Keratinocyte (primary cell): ENCODE results near the gene LRRC63. TPM values are rescaled to one million over a fixed set of nuclear protein-coding genes. Genes with fewer than 3 reads are reported as not detected.

Experiments used
- DNase-seq: peaks from one replicate; pipeline ENCODE4 v3.0.0-alpha.2; 2011; ENCODE audit warnings: low read depth, missing footprints, low spot score
- FAIRE-seq: peaks from 2 replicates; lab custom pipeline; 2011; peaks lifted over from hg19 to GRCh38; lab: Jason Lieb, UNC
- H2AFZ ChIP-seq: 2 replicates; pipeline ENCODE4 v1.6.0; 2012; ENCODE audit warnings: low read length, control low read depth, inconsistent platforms; ENCODE audit not compliant: control insufficient read depth
- H3K27ac ChIP-seq: 2 replicates; pipeline ENCODE4 v1.5.1; 2011; ENCODE audit warnings: low read length; ENCODE audit not compliant: control insufficient read depth, insufficient read depth
- H3K27me3 ChIP-seq: 3 replicates; pipeline ENCODE4 v1.6.0; 2011; ENCODE audit warnings: low read length; ENCODE audit not compliant: control insufficient read depth, insufficient read depth; ENCODE audit errors: extremely low read depth
- H3K36me3 ChIP-seq, 2 experiments: 2 replicates in 1 of 2; 3 replicates in 1 of 2; pipeline ENCODE4 v1.5.1; 2011; ENCODE audit warnings: low read length in 2 of 2, mild to moderate bottlenecking in 1 of 2; ENCODE audit not compliant: control insufficient read depth in 2 of 2, insufficient read depth in 2 of 2; ENCODE audit errors: extremely low read depth in 1 of 2
- H3K4me1 ChIP-seq: 3 replicates; pipeline ENCODE4 v1.5.1; 2011; ENCODE audit warnings: low read length; ENCODE audit not compliant: control insufficient read depth, insufficient read depth; ENCODE audit errors: extremely low read depth
- H3K4me2 ChIP-seq: 3 replicates; pipeline ENCODE4 v1.6.0; 2011; ENCODE audit warnings: low read depth, low read length; ENCODE audit not compliant: control insufficient read depth, insufficient read depth; ENCODE audit errors: extremely low read depth
- H3K4me3 ChIP-seq, 3 experiments: fragments of 200-600 bp in 1 of 3; sonication (generic) in 1 of 3; 2 replicates in 2 of 3; 3 replicates in 1 of 3; pipeline ENCODE4 v1.5.1; 2011 to 2016; ENCODE audit warnings: low read length in 3 of 3, mild to moderate bottlenecking in 3 of 3, control low read depth in 2 of 3, inconsistent platforms in 1 of 3, low read depth in 1 of 3, mixed read lengths in 1 of 3, mixed run types in 1 of 3, moderate library complexity in 1 of 3; ENCODE audit not compliant: control insufficient read depth in 2 of 3, insufficient read depth in 2 of 3; ENCODE audit errors: extremely low read depth in 1 of 3
- H3K79me2 ChIP-seq: 2 replicates; pipeline ENCODE4 v1.6.0; 2012; ENCODE audit warnings: low read length; ENCODE audit not compliant: control insufficient read depth, insufficient read depth
- H3K9ac ChIP-seq: 3 replicates; pipeline ENCODE4 v1.6.0; 2011; ENCODE audit warnings: low read length; ENCODE audit not compliant: control insufficient read depth, insufficient read depth; ENCODE audit errors: extremely low read depth
- H3K9me1 ChIP-seq: 3 replicates; pipeline ENCODE4 v1.6.0; 2011; ENCODE audit warnings: low read length; ENCODE audit not compliant: control insufficient read depth, insufficient read depth; ENCODE audit errors: extremely low read depth
- H3K9me3 ChIP-seq: 2 replicates; pipeline ENCODE4 v1.5.1; 2012; ENCODE audit warnings: low read depth, low read length; ENCODE audit not compliant: control insufficient read depth
- H4K20me1 ChIP-seq: 3 replicates; pipeline ENCODE4 v1.6.0; 2011; ENCODE audit warnings: low read length; ENCODE audit not compliant: control insufficient read depth, insufficient read depth; ENCODE audit errors: extremely low read depth
- CTCF ChIP-seq, 3 experiments: IDR thresholded peaks in 1 of 3; conservative IDR thresholded peaks in 1 of 3; optimal IDR thresholded peaks in 1 of 3; 2 replicates in 2 of 3; 3 replicates in 1 of 3; pipeline versions ENCODE3 to v1.5.1; 2011; ENCODE audit warnings: low read length in 3 of 3, mild to moderate bottlenecking in 3 of 3, moderate library complexity in 2 of 3, control low read depth in 1 of 3, inconsistent platforms in 1 of 3; ENCODE audit not compliant: insufficient read depth in 2 of 3; ENCODE audit errors: extremely low read depth in 1 of 3
- EZH2 ChIP-seq: IDR thresholded peaks from one replicate; pipeline ENCODE4 v1.6.1; 2012; ENCODE audit warnings: inconsistent platforms, mild to moderate bottlenecking, low read length, moderate library complexity
- dilution Hi-C: fragments of 300-500 bp; cut with MboI; formaldehyde crosslinking; loops from one replicate; pipeline ENCODE4 v1.7.0; 2020; ENCODE audit warnings: low sequenced_read_pairs; ENCODE audit not compliant: extremely low pct_ligation_motif_present
- polyA plus RNA-seq, 5 experiments: library from polyadenylated mRNA; depleted of rRNA in 3 of 5; stranded (reverse) in 3 of 5; stranded (forward) in 1 of 5; unstranded in 1 of 5; fragments of >200 nt; gene quantifications; 1 replicate in 1 of 5; 2 replicates in 3 of 5; 3 replicates in 1 of 5; pipeline versions ENCODE4 v1.2.1 to v1.2.3, GENCODE V29; 2011 to 2012; ENCODE audit warnings: missing spikeins in 2 of 5, low read depth in 1 of 5, low replicate concordance in 1 of 5

The LRRC63 gene
- polyA plus RNA-seq, 1 donor (not counting 4 experiments of a cell fraction or from before 2014, with no cell fraction given) = not detected

DNA sequence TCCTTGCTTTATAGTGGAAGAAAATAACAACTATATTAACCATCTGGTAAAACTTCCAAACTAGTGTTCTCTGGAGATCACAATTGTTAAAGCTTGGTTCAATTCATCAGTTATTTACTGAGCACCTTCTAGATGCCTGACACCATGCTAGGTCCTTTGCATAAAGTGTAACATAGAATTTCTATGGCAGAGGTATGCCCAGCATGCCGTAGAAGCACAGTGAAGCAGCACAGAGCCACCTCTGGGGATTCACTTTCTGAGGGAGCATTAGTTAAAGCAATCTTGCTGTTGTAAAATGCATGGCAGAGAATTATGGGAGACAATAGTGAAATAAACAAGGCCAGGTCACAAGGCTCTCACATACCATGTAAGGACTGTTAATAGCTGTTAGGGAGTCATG, 75.2 kb downstream of the LRRC63 start:
- dilution Hi-C loops = no loop called here
- no peak for TF ChIP-seq EZH2
- TF ChIP-seq CTCF (optimal IDR thresholded peaks at IDR 0.05 in 1 of 3, IDR thresholded peaks at IDR 0.05 in 1 of 3, conservative IDR thresholded peaks at IDR 0.05 in 1 of 3; ENCODE audit: extremely low read depth in 1 of 3, insufficient read depth in 2 of 3, low read length in 3 of 3) = no peak
- no peak for FAIRE-seq
- Histone ChIP-seq H3K9ac (no peak overlapping the region), H4K20me1 (no peaks in the 10 kb centered on the region), H3K27me3 (no peaks in the 10 kb centered on the region), H3K36me3 (no peaks in the 10 kb centered on the region), H3K79me2 (no peaks in the 10 kb centered on the region), H3K27ac (no peak overlapping the region), H3K4me1 (no peaks in the 10 kb centered on the region), H3K4me3 (no peak overlapping the region), H3K9me1 (no peaks in the 10 kb centered on the region), H2AFZ (no peak overlapping the region), H3K4me2 (no peak overlapping the region), H3K9me3 (no peaks in the 10 kb centered on the region)
- no peak for DNase-seq

GRCh38 chr13:46288570-46289259, 77.0 kb downstream of the LRRC63 start:
- H2AFZ ChIP-seq = no peak overlapping the region
- no peaks in the 10 kb centered on the region for H3K9me3 ChIP-seq
- no peak overlapping the region for H3K4me2 ChIP-seq
- H3K27me3 ChIP-seq = peaks cover 5% of the 10 kb centered on the region
- no peaks in the 10 kb centered on the region for H4K20me1 ChIP-seq
- no peak for DNase-seq
- no peaks in the 10 kb centered on the region for H3K36me3 ChIP-seq
- FAIRE-seq = peak; percentile 79
- TF ChIP-seq CTCF (optimal IDR thresholded peaks at IDR 0.05 in 1 of 3, IDR thresholded peaks at IDR 0.05 in 1 of 3, conservative IDR thresholded peaks at IDR 0.05 in 1 of 3; ENCODE audit: extremely low read depth in 1 of 3, insufficient read depth in 2 of 3, low read length in 3 of 3) = peak; percentile 33 to 76 (median 68)
- TF ChIP-seq EZH2 = no peak
- H3K9me1 ChIP-seq = no peaks in the 10 kb centered on the region
- dilution Hi-C loops = no loop called here
- H3K4me1 ChIP-seq = no peaks in the 10 kb centered on the region
- no peak overlapping the region for H3K9ac ChIP-seq
- no peak overlapping the region for H3K4me3 ChIP-seq
- no peaks in the 10 kb centered on the region for H3K79me2 ChIP-seq
- H3K27ac ChIP-seq = no peak overlapping the region
